GM21576 (cell line): ENCODE measurements around the gene L1TD1.
"Not testable (repeated sequence)": the region's sequence is repeated elsewhere in the genome, so short reads cannot be mapped to it uniquely, and the experiment has no call there.

Experiments used
- ATAC-seq: cut with Tn5 transposase; IDR thresholded peaks from one replicate; pipeline ENCODE4 v1.9.1; 2021; ENCODE audit warnings: mild to moderate bottlenecking, moderate library complexity; ENCODE audit not compliant: unreplicated experiment

The L1TD1 gene

GRCh38 chr1:62233926-62234450 is 39.3 kb downstream of the L1TD1 start:
- ATAC-seq: no peak

GRCh38 chr1:62234688-62235087 is 40.0 kb downstream of the L1TD1 start:
- ATAC-seq: no peak

- ATAC-seq: no peak
Observed at GRCh38 chr1:62235576-62235975, 40.9 kb downstream of the L1TD1 start.

GRCh38 chr1:62237361-62237760 is 42.7 kb downstream of the L1TD1 start:
- no peak for ATAC-seq

GRCh38 chr1:62237950-62238374 is 43.3 kb downstream of the L1TD1 start:
- no peak for ATAC-seq

- ATAC-seq: no peak
Observed at GRCh38 chr1:62238507-62238906, 43.9 kb downstream of the L1TD1 start.

- ATAC-seq: not testable (repeated sequence)
Observed at GRCh38 chr1:62239652-62240403, 45.2 kb downstream of the L1TD1 start.

- ATAC-seq: no peak
Observed at GRCh38 chr1:62240651-62241370, 46.2 kb downstream of the L1TD1 start.

GRCh38 chr1:62241371-62242131 is 46.9 kb downstream of the L1TD1 start:
- no peak for ATAC-seq

- not testable (repeated sequence) for ATAC-seq
Observed at GRCh38 chr1:62244380-62244779, 49.7 kb downstream of the L1TD1 start.

GRCh38 chr1:62245201-62245600 is 50.6 kb downstream of the L1TD1 start:
- ATAC-seq: no peak

- no peak for ATAC-seq
Observed at GRCh38 chr1:62247391-62248168, 52.9 kb downstream of the L1TD1 start.

- no peak for ATAC-seq
Observed at GRCh38 chr1:62250126-62250726, 55.6 kb downstream of the L1TD1 start.

GRCh38 chr1:62259551-62259950 is 64.9 kb downstream of the L1TD1 start:
- no peak for ATAC-seq

GRCh38 chr1:62260688-62261087 is 66.0 kb downstream of the L1TD1 start:
- ATAC-seq: no peak
